ENCODE measurements around the gene UQCRFS1.
A peak's percentile ranks its signal among the peaks of the same experiment; 100 is the strongest.

Gene UQCRFS1

DNA sequence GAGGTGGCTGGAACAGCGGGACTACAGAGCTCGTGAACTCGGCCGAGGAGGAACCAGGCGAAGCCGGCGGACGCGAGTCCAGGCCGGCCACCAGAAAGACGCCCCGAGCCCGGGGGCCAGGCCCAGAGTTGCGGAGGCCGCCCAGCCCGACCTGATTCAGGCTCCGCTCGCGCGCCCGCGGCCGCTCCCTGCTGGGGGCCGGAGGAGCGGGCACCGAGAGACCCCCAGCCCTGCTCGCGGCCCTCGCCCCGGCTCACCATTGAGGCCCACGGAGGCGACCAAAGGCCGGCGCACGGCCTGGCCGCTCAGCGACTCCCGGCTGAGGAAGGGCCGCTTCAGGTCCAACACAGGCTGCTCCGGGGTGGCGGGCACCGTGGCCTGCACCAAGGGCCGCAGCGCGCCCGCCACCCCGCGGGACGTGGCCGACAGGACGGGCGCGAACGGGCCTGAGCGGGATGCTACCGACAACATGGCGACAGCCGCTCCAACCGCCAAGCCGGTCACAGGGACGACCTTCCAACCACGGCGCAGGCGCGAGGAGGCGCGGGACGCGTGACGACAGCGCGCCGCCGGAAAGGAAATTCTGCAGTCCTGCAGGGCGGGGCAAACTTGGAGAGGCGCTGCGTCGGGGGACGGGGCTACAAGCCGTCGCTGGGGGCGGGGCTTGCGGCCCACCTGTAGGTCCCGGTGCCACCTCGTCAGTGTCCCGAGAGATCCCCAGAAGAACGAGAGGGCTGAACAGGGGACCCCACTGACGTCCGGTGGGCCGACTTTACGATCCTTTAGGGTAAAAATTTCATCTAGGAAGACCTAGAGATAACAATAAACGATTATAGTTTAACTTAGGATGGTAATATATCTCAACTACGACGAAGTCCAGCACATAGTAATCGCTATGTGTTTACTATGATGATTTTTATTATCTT lies at the start of gene UQCRFS1:
TSS of gene UQCRFS1 (minus strand) at position 504 of the 926 bp plus-strand sequence. CDS start at position 471, 33 bp downstream.
- TF ChIP-seq, protein P1, sequence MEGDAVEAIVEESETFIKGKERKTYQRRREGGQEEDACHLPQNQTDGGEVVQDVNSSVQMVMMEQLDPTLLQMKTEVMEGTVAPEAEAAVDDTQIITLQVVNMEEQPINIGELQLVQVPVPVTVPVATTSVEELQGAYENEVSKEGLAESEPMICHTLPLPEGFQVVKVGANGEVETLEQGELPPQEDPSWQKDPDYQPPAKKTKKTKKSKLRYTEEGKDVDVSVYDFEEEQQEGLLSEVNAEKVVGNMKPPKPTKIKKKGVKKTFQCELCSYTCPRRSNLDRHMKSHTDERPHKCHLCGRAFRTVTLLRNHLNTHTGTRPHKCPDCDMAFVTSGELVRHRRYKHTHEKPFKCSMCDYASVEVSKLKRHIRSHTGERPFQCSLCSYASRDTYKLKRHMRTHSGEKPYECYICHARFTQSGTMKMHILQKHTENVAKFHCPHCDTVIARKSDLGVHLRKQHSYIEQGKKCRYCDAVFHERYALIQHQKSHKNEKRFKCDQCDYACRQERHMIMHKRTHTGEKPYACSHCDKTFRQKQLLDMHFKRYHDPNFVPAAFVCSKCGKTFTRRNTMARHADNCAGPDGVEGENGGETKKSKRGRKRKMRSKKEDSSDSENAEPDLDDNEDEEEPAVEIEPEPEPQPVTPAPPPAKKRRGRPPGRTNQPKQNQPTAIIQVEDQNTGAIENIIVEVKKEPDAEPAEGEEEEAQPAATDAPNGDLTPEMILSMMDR (IDR thresholded peaks at IDR 0.05; ENCODE audit: insufficient read depth, low read depth, low read length, missing control alignments): no peak
- DNase-seq (ENCODE audit: low read depth): peak; percentile 97
- peak within 1 kb of the TSS; percentile 82 for H3K4me3 ChIP-seq (ENCODE audit: low read depth, low read length)

DNA sequence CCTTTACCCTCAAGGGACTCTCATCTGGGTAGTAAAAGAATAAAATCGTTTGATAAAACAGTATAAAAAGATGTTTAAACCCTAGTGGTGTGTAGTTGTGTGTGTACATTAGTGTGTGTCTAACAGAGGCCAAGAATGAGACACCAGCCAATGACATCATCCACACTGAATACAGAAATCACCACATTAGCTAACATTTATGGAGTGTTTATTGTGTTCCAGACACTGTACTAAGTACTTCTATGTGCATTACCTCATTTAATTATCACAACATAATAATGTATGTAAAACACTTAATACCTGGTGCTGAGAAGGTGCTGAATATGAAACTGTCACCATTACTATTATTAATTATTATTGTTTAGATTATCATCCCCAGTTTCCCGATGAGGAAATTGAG lies 49.1 kb upstream of the UQCRFS1 start:
- DNase-seq (ENCODE audit: low read depth): no peak
- TF ChIP-seq, protein P1 (IDR thresholded peaks at IDR 0.05; ENCODE audit: insufficient read depth, low read depth, low read length, missing control alignments): no peak

DNA sequence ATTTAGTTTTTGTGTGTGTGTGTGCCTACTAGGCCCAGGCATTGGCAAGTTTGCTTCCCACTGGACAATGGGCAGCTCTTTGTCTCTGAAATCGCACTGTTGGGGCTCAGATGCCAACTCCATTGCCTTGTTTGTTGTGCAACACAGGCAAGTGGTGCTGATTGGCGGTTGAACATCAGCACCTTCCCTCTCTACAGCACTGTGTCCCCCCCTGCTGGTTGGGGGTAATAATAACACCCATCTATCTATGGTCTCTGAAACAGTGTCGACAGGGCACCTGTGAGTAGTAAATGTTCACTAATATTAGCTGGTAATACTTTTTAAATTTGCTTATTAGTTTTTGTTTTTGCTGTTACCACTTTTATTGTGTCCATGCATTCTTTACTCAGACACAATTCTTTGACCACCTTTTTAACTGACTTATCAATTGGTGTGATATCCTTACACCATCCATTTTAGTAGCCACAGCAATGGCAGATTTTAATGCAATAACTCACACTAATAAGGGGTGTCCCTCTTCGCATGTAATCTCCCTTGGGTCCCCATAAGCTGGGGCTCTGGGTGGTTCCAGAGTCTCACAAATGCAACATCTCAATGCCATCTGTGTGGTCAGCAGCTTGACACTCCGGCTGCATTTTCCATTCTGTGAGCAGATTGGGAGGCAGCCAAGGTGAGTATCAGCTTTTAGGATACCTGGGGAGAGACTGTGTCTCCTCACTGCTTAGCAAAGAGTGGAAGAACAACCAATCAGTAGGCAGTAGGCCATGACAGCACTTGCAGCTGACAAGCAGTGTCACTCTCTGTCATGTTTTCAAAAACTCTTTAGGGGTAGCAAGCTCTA lies 47.7 kb upstream of the UQCRFS1 start:
- TF ChIP-seq, protein P1 (IDR thresholded peaks at IDR 0.05; ENCODE audit: insufficient read depth, low read depth, low read length, missing control alignments): peak; percentile 60
- no peak overlapping the region for H3K4me3 ChIP-seq (ENCODE audit: low read depth, low read length)
- peak; percentile 71 for DNase-seq (ENCODE audit: low read depth)

More for the DNA sequence above, 49.1 kb upstream of the UQCRFS1 start:
- no peak overlapping the region for H3K4me3 ChIP-seq (ENCODE audit: low read depth, low read length)

DNA sequence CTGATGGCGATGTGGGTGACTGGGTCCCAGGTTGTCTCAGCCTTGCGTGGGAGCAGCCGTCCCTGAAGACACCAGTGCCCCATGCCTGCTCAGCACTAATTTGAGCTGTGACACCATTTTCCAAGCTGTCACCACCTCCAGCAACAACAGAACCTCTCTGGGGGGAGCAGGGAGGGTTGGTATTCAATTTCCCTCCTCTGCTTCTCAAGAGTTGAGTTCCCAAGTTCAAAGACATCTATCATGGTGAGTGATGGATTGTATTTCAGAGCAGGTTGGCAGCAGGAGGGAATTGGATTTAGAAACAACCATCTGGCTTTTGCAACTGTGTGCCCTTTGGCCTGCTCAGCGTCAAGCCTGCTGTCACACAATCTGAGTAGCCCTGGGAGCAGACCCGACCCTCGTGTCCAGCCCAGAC lies 46.9 kb upstream of the UQCRFS1 start:
- TF ChIP-seq, protein P1 (IDR thresholded peaks at IDR 0.05; ENCODE audit: insufficient read depth, low read depth, low read length, missing control alignments): no peak
- DNase-seq (ENCODE audit: low read depth): no peak
- H3K4me3 ChIP-seq (ENCODE audit: low read depth, low read length): no peak overlapping the region

DNA sequence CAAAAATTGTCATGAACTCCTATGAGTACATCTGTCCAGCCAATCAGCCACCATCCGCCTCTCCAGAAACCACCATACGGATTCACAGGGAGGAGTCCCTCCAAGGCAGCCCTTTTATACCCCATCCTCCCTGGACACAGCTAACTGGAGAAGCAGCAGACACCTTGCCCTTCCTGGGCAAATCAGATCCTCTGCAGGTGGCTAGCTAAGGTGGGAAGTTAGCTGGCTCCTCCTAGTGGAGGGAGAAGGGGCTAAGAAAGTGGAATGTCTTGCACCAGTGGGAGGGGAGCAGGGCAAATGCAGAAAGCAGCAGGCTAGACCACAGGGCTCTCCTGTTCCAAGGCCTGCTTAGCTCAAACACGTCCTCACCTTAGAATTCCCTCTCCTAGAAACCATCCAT lies 46.2 kb upstream of the UQCRFS1 start:
- H3K4me3 ChIP-seq (ENCODE audit: low read depth, low read length): no peak overlapping the region
- peak; percentile 24 for DNase-seq (ENCODE audit: low read depth)

DNA sequence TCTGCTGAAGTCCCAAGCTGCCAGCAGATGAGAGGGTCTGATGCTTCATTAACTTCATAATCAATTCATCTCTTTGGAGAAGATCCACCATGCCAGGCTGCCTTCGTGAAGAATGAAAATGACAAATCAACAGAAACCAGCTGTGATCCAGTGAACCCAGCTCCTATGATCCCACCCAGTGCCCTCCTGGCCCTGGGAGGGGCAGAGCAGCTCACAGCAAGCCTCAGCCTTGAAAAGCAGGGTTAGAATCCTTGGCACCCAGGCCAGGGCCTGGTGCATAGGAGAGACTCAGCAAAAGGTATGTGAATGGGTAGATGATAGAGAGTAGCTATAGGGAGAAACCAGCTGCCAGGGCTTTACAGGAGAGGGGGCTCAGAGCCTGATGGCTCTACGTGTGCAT lies 43.6 kb upstream of the UQCRFS1 start:
- H3K4me3 ChIP-seq (ENCODE audit: low read depth, low read length): no peak overlapping the region
- no peak for DNase-seq (ENCODE audit: low read depth)
- TF ChIP-seq, protein P1 (IDR thresholded peaks at IDR 0.05; ENCODE audit: insufficient read depth, low read depth, low read length, missing control alignments): no peak

More for the DNA sequence above, 46.2 kb upstream of the UQCRFS1 start:
- TF ChIP-seq, protein P1 (IDR thresholded peaks at IDR 0.05; ENCODE audit: insufficient read depth, low read depth, low read length, missing control alignments): peak; percentile 36
